Measurements from ENCODE around the gene TNIK. TPM values are rescaled to one million over a fixed set of nuclear protein-coding genes. Genes with fewer than 3 reads are reported as not detected.

TNIK gene
- total and polyA plus RNA-seq, 2 experiments from 2014 or later = 7.4 to 13.8 TPM

- TF ChIP-seq EZH2 (IDR thresholded peaks at IDR 0.05; ENCODE audit: borderline replicate concordance) = no peak
- no peak for TF ChIP-seq EZH2phosphoT487 (IDR thresholded peaks at IDR 0.05; ENCODE audit: low read depth, severe bottlenecking, unreplicated experiment)
- no peak for TF ChIP-seq CTCF (IDR thresholded peaks at IDR 0.05; ENCODE audit: poor library complexity)
- Histone ChIP-seq H3K4me3 (no peak overlapping the region), H3K9me2 (replicated peaks; ENCODE audit: insufficient read depth) (no peaks in the 10 kb centered on the region), H3K27ac (no peak overlapping the region), H3K79me2 (no peaks in the 10 kb centered on the region), H3K4me1 (ENCODE audit: insufficient read depth) (no peaks in the 10 kb centered on the region), H3K4me2 (no peak overlapping the region), H4K20me1 (ENCODE audit: insufficient read depth, poor library complexity, severe bottlenecking) (no peaks in the 10 kb centered on the region), H2AFZ (no peak overlapping the region), H3K9me3 (ENCODE audit: low read depth) (no peaks in the 10 kb centered on the region), H3K36me3 (replicated peaks; ENCODE audit: insufficient read depth, low read depth) (no peaks in the 10 kb centered on the region), H3K27me3 (no peaks in the 10 kb centered on the region)
- DNase-seq (ENCODE audit: low spot score) = no peak
These were observed 343.8 kb downstream of the TNIK start for GRCh38 chr3:171116365-171116764.

GRCh38 chr3:171115667-171116066, 344.5 kb downstream of the TNIK start:
- 85% methylated on average over 2 of the region's 2 CpGs for WGBS (ENCODE audit: low lambda C conversion rate, missing lambda C conversion rate)
- H3K4me1 ChIP-seq (ENCODE audit: insufficient read depth) = no peaks in the 10 kb centered on the region

GRCh38 chr3:171113716-171114115, 346.5 kb downstream of the TNIK start:
- DNase-seq (ENCODE audit: low spot score) = no peak
- no peaks in the 10 kb centered on the region for H3K4me1 ChIP-seq (ENCODE audit: insufficient read depth)
- no peaks in the 10 kb centered on the region for H3K9me3 ChIP-seq (ENCODE audit: low read depth)
- H3K79me2 ChIP-seq = no peaks in the 10 kb centered on the region
- H3K36me3 ChIP-seq (replicated peaks; ENCODE audit: insufficient read depth, low read depth) = no peaks in the 10 kb centered on the region
- TF ChIP-seq EZH2phosphoT487 (IDR thresholded peaks at IDR 0.05; ENCODE audit: low read depth, severe bottlenecking, unreplicated experiment) (no peak), EZH2 (IDR thresholded peaks at IDR 0.05; ENCODE audit: borderline replicate concordance) (no peak), CTCF (IDR thresholded peaks at IDR 0.05; ENCODE audit: poor library complexity) (no peak)
- 63% methylated on average over 3 of the region's 3 CpGs for WGBS (ENCODE audit: low lambda C conversion rate, missing lambda C conversion rate)
- H2AFZ ChIP-seq = no peak overlapping the region
- H3K4me2 ChIP-seq = no peak overlapping the region
- H3K4me3 ChIP-seq = no peak overlapping the region
- no peaks in the 10 kb centered on the region for H3K9me2 ChIP-seq (replicated peaks; ENCODE audit: insufficient read depth)
- H4K20me1 ChIP-seq (ENCODE audit: insufficient read depth, poor library complexity, severe bottlenecking) = no peaks in the 10 kb centered on the region
- no peaks in the 10 kb centered on the region for H3K27me3 ChIP-seq
- H3K27ac ChIP-seq = no peak overlapping the region

More at GRCh38 chr3:171115667-171116066, 344.5 kb downstream of the TNIK start:
- Histone ChIP-seq H3K9me2 (replicated peaks; ENCODE audit: insufficient read depth) (no peaks in the 10 kb centered on the region), H3K9me3 (ENCODE audit: low read depth) (no peaks in the 10 kb centered on the region), H3K4me3 (no peak overlapping the region), H3K27ac (no peak overlapping the region), H2AFZ (no peak overlapping the region), H3K4me2 (no peak overlapping the region), H3K79me2 (no peaks in the 10 kb centered on the region), H4K20me1 (ENCODE audit: insufficient read depth, poor library complexity, severe bottlenecking) (no peaks in the 10 kb centered on the region), H3K27me3 (no peaks in the 10 kb centered on the region), H3K36me3 (replicated peaks; ENCODE audit: insufficient read depth, low read depth) (no peaks in the 10 kb centered on the region)
- DNase-seq (ENCODE audit: low spot score) = no peak
- no peak for TF ChIP-seq EZH2phosphoT487 (IDR thresholded peaks at IDR 0.05; ENCODE audit: low read depth, severe bottlenecking, unreplicated experiment)
- TF ChIP-seq EZH2 (IDR thresholded peaks at IDR 0.05; ENCODE audit: borderline replicate concordance) = no peak
- no peak for TF ChIP-seq CTCF (IDR thresholded peaks at IDR 0.05; ENCODE audit: poor library complexity)

DNA sequence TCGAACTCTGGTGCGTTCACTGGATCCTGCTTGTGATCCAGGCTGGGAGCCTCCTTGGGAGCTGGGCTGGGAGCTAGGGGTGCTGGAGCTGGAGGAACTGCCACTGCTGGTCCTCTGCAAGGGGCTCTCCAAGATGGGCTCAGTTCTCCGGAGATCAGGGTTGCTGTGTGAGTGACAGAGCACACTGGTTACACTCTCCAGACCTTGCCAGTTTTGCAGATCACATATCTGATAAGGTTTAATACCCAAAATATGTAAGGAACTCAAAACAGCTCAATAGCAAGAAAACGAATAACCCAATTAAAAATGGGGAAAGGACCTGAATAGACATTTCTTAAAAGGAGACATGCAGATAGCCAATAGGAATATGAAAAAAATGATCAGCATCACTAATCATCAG, 349.5 kb downstream of the TNIK start:
- Histone ChIP-seq H3K4me2 (no peak overlapping the region), H3K36me3 (replicated peaks; ENCODE audit: insufficient read depth, low read depth) (no peaks in the 10 kb centered on the region), H3K27me3 (no peaks in the 10 kb centered on the region), H2AFZ (no peak overlapping the region), H3K4me1 (ENCODE audit: insufficient read depth) (no peaks in the 10 kb centered on the region), H4K20me1 (ENCODE audit: insufficient read depth, poor library complexity, severe bottlenecking) (no peaks in the 10 kb centered on the region), H3K79me2 (no peaks in the 10 kb centered on the region), H3K4me3 (no peak overlapping the region), H3K9me3 (ENCODE audit: low read depth) (no peaks in the 10 kb centered on the region), H3K9me2 (replicated peaks; ENCODE audit: insufficient read depth) (no peaks in the 10 kb centered on the region), H3K27ac (no peak overlapping the region)
- no peak for DNase-seq (ENCODE audit: low spot score)
- TF ChIP-seq EZH2 (IDR thresholded peaks at IDR 0.05; ENCODE audit: borderline replicate concordance) (no peak), EZH2phosphoT487 (IDR thresholded peaks at IDR 0.05; ENCODE audit: low read depth, severe bottlenecking, unreplicated experiment) (no peak), CTCF (IDR thresholded peaks at IDR 0.05; ENCODE audit: poor library complexity) (no peak)
- WGBS (ENCODE audit: low lambda C conversion rate, missing lambda C conversion rate) = 90% methylated on average over 4 of the region's 4 CpGs

All from hepatocyte (in vitro differentiated cells).